ENCODE measurements around the gene TMA7.

DNA sequence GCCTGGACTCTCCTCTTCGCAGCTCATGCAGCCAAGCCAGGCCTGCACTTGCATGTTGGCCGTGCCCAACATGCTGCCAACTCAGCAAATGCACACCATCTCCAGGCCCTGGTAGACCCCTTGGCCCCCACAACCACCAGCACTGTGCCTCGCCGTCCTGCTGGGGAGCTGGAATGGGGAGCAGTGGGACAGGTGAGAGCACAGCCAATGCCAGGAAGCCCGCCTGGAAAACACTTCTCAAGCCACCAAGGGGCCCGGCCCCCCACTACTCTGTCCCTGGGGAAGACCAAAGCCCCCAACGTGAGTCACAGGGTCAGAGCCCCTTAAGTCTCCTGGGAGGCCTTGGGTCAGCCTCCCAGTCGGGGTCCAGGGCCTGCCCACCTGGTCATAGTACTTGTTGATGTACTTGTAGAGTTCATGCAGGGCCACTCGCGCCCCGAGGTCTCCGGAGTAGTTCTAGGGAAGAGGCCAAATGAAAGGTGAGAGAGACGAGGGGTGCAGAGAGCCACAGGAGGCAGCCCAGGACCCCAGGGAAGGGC, 34.6 kb upstream of the TMA7 start:
- TF ChIP-seq, protein P1, sequence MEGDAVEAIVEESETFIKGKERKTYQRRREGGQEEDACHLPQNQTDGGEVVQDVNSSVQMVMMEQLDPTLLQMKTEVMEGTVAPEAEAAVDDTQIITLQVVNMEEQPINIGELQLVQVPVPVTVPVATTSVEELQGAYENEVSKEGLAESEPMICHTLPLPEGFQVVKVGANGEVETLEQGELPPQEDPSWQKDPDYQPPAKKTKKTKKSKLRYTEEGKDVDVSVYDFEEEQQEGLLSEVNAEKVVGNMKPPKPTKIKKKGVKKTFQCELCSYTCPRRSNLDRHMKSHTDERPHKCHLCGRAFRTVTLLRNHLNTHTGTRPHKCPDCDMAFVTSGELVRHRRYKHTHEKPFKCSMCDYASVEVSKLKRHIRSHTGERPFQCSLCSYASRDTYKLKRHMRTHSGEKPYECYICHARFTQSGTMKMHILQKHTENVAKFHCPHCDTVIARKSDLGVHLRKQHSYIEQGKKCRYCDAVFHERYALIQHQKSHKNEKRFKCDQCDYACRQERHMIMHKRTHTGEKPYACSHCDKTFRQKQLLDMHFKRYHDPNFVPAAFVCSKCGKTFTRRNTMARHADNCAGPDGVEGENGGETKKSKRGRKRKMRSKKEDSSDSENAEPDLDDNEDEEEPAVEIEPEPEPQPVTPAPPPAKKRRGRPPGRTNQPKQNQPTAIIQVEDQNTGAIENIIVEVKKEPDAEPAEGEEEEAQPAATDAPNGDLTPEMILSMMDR (IDR thresholded peaks at IDR 0.05), result no peak
- no peak for TF ChIP-seq POLR2A (IDR thresholded peaks at IDR 0.05)
